Transverse colon (tissue), 4 donors: ENCODE data around the gene AKAP9. TPM values are rescaled to one million over a fixed set of nuclear protein-coding genes. Genes with fewer than 3 reads are reported as not detected.

Experiments used
- DNase-seq: peaks from one replicate; pipeline ENCODE4 v3.0.0-alpha.2; 2019
- H3K27ac ChIP-seq, 4 donors: fragments of 200-600 bp; sonication (generic); 2 replicates each; pipeline ENCODE4 v1.5.1; 2016 to 2018; ENCODE audit warnings: inconsistent platforms in 4 of 4
- H3K27me3 ChIP-seq: fragments of 200-600 bp; sonication (generic); 2 replicates; pipeline ENCODE4 v1.5.1; 2017; ENCODE audit warnings: inconsistent platforms
- H3K36me3 ChIP-seq, 4 donors: fragments of 200-600 bp; sonication (generic); 2 replicates each; pipeline ENCODE4 v1.5.1; 2017 to 2019; ENCODE audit warnings: inconsistent platforms in 4 of 4
- H3K4me1 ChIP-seq, 4 donors: fragments of 200-600 bp; sonication (generic); 2 replicates each; pipeline ENCODE4 v1.5.1; 2017 to 2020; ENCODE audit warnings: inconsistent platforms in 4 of 4
- H3K4me3 ChIP-seq, 4 donors: fragments of 200-600 bp; sonication (generic); 1 replicate in 1 of 4; 2 replicates in 3 of 4; pipeline versions ENCODE4 v1.5.1 to v1.6.1; 2017 to 2019; ENCODE audit warnings: inconsistent platforms in 4 of 4
- H3K9me3 ChIP-seq, 2 donors: fragments of 200-600 bp; sonication (generic); 2 replicates each; pipeline ENCODE4 v1.5.1; 2017 to 2019; ENCODE audit warnings: inconsistent platforms in 2 of 2
- EP300 ChIP-seq: sonication (generic); formaldehyde crosslinking; IDR thresholded peaks from one replicate; pipeline ENCODE4 v1.6.1; 2017; ENCODE audit warnings: antibody characterized with exemption, low read depth
- POLR2A ChIP-seq: fragments of 450-650 bp; IDR thresholded peaks from one replicate; pipeline ENCODE4 v1.6.1; 2016; ENCODE audit warnings: antibody characterized with exemption, mild to moderate bottlenecking, moderate library complexity
- POLR2AphosphoS5 ChIP-seq, 3 donors: sonication (generic); formaldehyde crosslinking; IDR thresholded peaks; one replicate each; pipeline ENCODE4 v1.6.1; 2016; ENCODE audit warnings: antibody characterized with exemption in 3 of 3
- WGBS, 2 donors: methylation state at CpG; one replicate each; pipeline ENCODE4 v1.1.5; 2018; ENCODE audit warnings: low coverage in 1 of 2; 5-methylcytosine and 5-hydroxymethylcytosine counted together
- in situ Hi-C, 4 donors: fragments of 200-750 bp; cut with MboI; loops; one replicate each; pipeline versions ENCODE4 v1.15.0 to v1.15.1; 2017; ENCODE audit warnings: low sequenced_read_pairs in 3 of 4, low pct_ligation_motif_present in 1 of 4, low pct_unique_long_range_greater_than_20kb in 1 of 4
- intact Hi-C: fragments of 100-400 bp; cut with DNase I; formaldehyde crosslinking; loops from one replicate; pipeline ENCODE4 v1.15.1; 2023; ENCODE audit warnings: low total_unique reads
- total RNA-seq, 4 donors: library from RNA; depleted of rRNA; stranded (reverse); fragments of >200 nt; gene quantifications; one replicate each; pipeline ENCODE4 v1.1.0, GENCODE V29; 2016
- TF ChIP-seq, protein P1 (sequence below), 5 experiments: fragments of 200-600 bp in 3 of 5; fragments of 450-650 bp in 2 of 5; sonication (generic) in 3 of 5; IDR thresholded peaks; 1 replicate in 2 of 5; 2 replicates in 3 of 5; pipeline ENCODE4 v1.5.1; 2016 to 2017; ENCODE audit warnings: antibody characterized with exemption in 5 of 5, inconsistent platforms in 3 of 5, mild to moderate bottlenecking in 2 of 5, moderate library complexity in 1 of 5

AKAP9 gene
- total RNA-seq, 4 donors from 2014 or later = 203 to 262 (median 234) TPM

DNA sequence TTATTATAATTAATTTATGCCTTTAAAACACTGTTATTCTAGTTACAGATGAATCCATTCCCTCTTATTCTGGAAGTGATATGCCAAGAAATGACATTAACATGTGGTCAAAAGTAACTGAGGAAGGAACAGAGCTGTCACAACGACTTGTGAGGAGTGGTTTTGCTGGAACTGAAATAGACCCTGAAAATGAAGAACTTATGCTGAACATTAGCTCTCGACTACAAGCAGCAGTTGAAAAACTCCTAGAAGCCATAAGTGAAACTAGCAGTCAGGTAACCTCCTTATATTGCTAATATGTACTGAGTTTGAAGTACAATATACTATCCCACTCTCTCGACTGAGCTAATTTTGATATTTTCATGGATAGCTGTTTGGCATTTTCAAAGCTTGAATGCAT is 112.0 kb downstream of the AKAP9 start:
- intact Hi-C loops = no loop called here

DNA sequence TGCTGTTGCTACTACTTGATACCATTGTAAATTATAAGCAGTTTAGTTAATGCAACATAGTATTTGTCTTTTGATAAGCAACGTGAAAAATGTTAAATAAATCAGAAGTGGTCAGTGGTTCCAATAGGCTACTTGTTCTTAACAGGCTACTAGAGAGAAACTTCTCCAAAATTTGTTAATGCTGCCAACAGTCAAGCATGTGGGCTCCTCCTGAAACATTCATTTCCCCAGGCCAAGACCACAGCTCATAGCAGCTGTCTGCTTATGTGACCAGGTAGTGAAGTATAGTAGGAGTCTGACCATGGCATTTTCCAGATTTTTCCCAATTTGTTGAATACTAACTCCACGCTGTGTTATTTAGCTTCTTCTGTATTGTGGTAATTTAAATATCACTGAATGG is 112.7 kb downstream of the AKAP9 start:
- WGBS, 2 donors = 70% methylated on average over 2 of the region's 2 CpGs; no CpG with 5 or more reads in 1 of the 2 donors
- intact Hi-C loops = no loop called here
- TF ChIP-seq POLR2A (no peak), EP300 (no peak), POLR2AphosphoS5 (IDR thresholded peaks at IDR 0.05) (no peak)
- TF ChIP-seq, protein P1, sequence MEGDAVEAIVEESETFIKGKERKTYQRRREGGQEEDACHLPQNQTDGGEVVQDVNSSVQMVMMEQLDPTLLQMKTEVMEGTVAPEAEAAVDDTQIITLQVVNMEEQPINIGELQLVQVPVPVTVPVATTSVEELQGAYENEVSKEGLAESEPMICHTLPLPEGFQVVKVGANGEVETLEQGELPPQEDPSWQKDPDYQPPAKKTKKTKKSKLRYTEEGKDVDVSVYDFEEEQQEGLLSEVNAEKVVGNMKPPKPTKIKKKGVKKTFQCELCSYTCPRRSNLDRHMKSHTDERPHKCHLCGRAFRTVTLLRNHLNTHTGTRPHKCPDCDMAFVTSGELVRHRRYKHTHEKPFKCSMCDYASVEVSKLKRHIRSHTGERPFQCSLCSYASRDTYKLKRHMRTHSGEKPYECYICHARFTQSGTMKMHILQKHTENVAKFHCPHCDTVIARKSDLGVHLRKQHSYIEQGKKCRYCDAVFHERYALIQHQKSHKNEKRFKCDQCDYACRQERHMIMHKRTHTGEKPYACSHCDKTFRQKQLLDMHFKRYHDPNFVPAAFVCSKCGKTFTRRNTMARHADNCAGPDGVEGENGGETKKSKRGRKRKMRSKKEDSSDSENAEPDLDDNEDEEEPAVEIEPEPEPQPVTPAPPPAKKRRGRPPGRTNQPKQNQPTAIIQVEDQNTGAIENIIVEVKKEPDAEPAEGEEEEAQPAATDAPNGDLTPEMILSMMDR (IDR thresholded peaks at IDR 0.05) = no peak
- in situ Hi-C loops = no loop called here
- Histone ChIP-seq H3K36me3 (peaks cover 0 to 9% (median 4%) of the 10 kb centered on the region in 4 donors), H3K4me3 (no peak overlapping the region), H3K4me1 (peaks cover 10 to 64% (median 34%) of the 10 kb centered on the region in 4 donors), H3K27ac (no peak overlapping the region), H3K9me3 (no peaks in the 10 kb centered on the region), H3K27me3 (no peaks in the 10 kb centered on the region)
- DNase-seq = no peak

More for the DNA sequence above, 112.0 kb downstream of the AKAP9 start:
- Histone ChIP-seq H3K4me3 (no peak overlapping the region), H3K4me1 (peaks cover 10 to 58% (median 32%) of the 10 kb centered on the region in 4 donors), H3K9me3 (no peaks in the 10 kb centered on the region), H3K27ac (peak overlapping the region in 1 of 4 donors; percentile 1), H3K36me3 (peaks cover 0 to 10% (median 4%) of the 10 kb centered on the region in 4 donors), H3K27me3 (no peaks in the 10 kb centered on the region)
- TF ChIP-seq POLR2A = no peak
- TF ChIP-seq, protein P1 (IDR thresholded peaks at IDR 0.05) = no peak
- TF ChIP-seq EP300 = no peak
- TF ChIP-seq POLR2AphosphoS5 (IDR thresholded peaks at IDR 0.05) = no peak
- DNase-seq = no peak
- in situ Hi-C loops = no loop called here
- WGBS, 2 donors = 72 to 84% methylated on average over 3 of the region's 3 CpGs

DNA sequence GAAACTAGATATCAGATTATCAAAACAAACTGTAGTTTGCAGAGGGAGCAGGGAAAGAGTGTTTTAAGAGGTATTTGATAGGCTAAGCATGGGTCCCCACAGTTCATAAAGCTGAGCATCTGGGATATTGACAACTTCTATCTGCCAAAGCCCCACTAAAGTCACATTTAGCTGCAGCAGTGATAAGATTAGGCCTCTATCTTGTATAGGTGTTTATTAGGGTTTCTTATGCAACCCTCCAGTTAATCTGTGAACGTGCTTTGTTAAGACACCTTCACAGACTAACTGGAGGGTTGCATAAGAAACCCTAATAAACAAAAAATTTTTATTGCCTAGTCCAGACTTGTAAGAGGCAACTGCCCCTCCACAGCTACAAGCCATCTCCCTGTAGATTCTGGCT is 115.6 kb downstream of the AKAP9 start:
- H3K4me1 ChIP-seq = peaks cover 10 to 78% (median 32%) of the 10 kb centered on the region in 4 donors
- DNase-seq = no peak

DNA sequence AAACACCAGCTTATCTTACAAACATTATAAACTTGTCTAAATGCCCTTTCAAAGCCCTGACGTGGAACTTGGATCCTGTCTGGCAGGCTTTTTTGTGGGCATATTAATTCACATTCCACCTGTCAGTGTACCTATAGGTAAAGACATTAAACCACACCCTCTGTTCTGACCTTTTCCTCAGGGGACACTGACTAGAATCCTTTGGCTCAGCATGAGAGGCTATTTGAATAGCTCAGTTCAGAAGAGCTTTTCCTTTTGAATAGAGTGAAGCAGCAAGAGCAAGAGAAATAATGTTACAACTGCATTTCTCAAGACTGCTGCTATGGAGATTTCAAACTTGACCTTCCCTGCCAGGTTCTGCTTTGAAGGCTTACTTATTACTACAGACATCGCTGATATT is 116.7 kb downstream of the AKAP9 start:
- no peaks in the 10 kb centered on the region for H3K9me3 ChIP-seq
- peak overlapping the region; percentile 53 to 79 (median 72) for H3K27ac ChIP-seq
- TF ChIP-seq POLR2A (peak; percentile 59), EP300 (peak; percentile 25), POLR2AphosphoS5 (IDR thresholded peaks at IDR 0.05) (peak in 2 of 3 donors; percentile 81 to 85)
- TF ChIP-seq, protein P1 (IDR thresholded peaks at IDR 0.05) = no peak
- H3K36me3 ChIP-seq = peaks cover 0 to 12% (median 1%) of the 10 kb centered on the region in 4 donors
- peak; percentile 75 for DNase-seq
- no peaks in the 10 kb centered on the region for H3K27me3 ChIP-seq
- WGBS, 2 donors = 35 to 48% methylated on average over 2 of the region's 2 CpGs
- peak overlapping the region in 3 of 4 donors; percentile 5 to 48 (median 31) for H3K4me3 ChIP-seq
- peaks cover 10 to 78% (median 26%) of the 10 kb centered on the region in 4 donors for H3K4me1 ChIP-seq
- in situ Hi-C loops (no loop called here), intact Hi-C loops (no loop called here)

More for the DNA sequence above, 115.6 kb downstream of the AKAP9 start:
- WGBS, 2 donors = 52% methylated on average over 1 of the region's 1 CpG; no CpG with 5 or more reads in 1 of the 2 donors
- TF ChIP-seq POLR2AphosphoS5 (IDR thresholded peaks at IDR 0.05) (no peak), EP300 (no peak), POLR2A (no peak)
- TF ChIP-seq, protein P1 (IDR thresholded peaks at IDR 0.05) = no peak
- in situ Hi-C loops (no loop called here), intact Hi-C loops (no loop called here)
- Histone ChIP-seq H3K9me3 (no peaks in the 10 kb centered on the region), H3K27me3 (no peaks in the 10 kb centered on the region), H3K36me3 (peaks cover 0 to 7% (median 1%) of the 10 kb centered on the region in 4 donors), H3K27ac (peak overlapping the region; percentile 29 to 76 (median 56)), H3K4me3 (no peak overlapping the region)
